Measurements from ENCODE around the gene CAMK2G. TPM values are rescaled to one million over a fixed set of nuclear protein-coding genes. Genes with fewer than 3 reads are reported as not detected.
"Not testable (repeated sequence)": the region's sequence is repeated elsewhere in the genome, so short reads cannot be mapped to it uniquely, and the experiment has no call there.

CAMK2G gene
- polyA plus RNA-seq, 1 of the 3 experiments (the other 2 are of a cell fraction), result 41.4 TPM

GRCh38 chr10:73920089-73920488, 45.7 kb upstream of the CAMK2G start:
- no peaks in the 10 kb centered on the region for H3K9me3 ChIP-seq
- no peak overlapping the region for H3K9ac ChIP-seq
- POLR2A ChIA-PET, result interaction anchor here (0.7 kb wide), 1 partner anchor 10 kb away, joined by 3 read pairs; the partner anchor contains the start of gene PLAU
- H3F3A ChIP-seq (replicated peaks; ENCODE audit: insufficient read depth), result peaks cover 7% of the 10 kb centered on the region
- DNase-seq, result peak; percentile 64
- H3K79me2 ChIP-seq (ENCODE audit: insufficient read depth), result no peaks in the 10 kb centered on the region
- H3K4me2 ChIP-seq, result no peak overlapping the region
- H2AFZ ChIP-seq (ENCODE audit: low read depth), result peak overlapping the region; percentile 75
- H3K27ac ChIP-seq (ENCODE audit: low read depth in 2 of 2, low read length in 1 of 2), result peak overlapping the region; percentile 21 to 51; a peak in 2 of 4 replicates
- peaks cover 4 to 10% of the 10 kb centered on the region in 2 experiments; a peak in 1 of 4 replicates for H3K4me1 ChIP-seq (ENCODE audit: control insufficient read depth in 1 of 2, insufficient read depth in 2 of 2, low read depth in 1 of 2, low read length in 1 of 2)
- CTCF ChIA-PET, result interaction anchor here (0.9 to 1.3 kb wide), 5 partner anchors 19 to 70 kb away, joined by 3 to 5 read pairs (median 3); no protein-coding TSS in a partner anchor
- H3K27me3 ChIP-seq (ENCODE audit: insufficient read depth), result no peaks in the 10 kb centered on the region
- no peaks in the 10 kb centered on the region for H4K20me1 ChIP-seq (ENCODE audit: insufficient read depth)
- WGBS (ENCODE audit: low lambda C conversion rate), result 69% methylated on average over 4 of the region's 4 CpGs
- H3K9me2 ChIP-seq, result no peaks in the 10 kb centered on the region
- H3K36me3 ChIP-seq (replicated peaks in 1 of 2; ENCODE audit: control insufficient read depth in 1 of 2, insufficient read depth in 2 of 2, low read length in 1 of 2), result peaks cover 4 to 9% of the 10 kb centered on the region in 2 experiments
- TF ChIP-seq GABPA (IDR thresholded peaks at IDR 0.05; ENCODE audit: low read depth) (no peak), EP300 (IDR thresholded peaks at IDR 0.05; ENCODE audit: borderline replicate concordance in 1 of 2, low read depth in 1 of 2, low read length in 1 of 2) (peak in 1 of 2 experiments; percentile 11; a peak in 1 of 4 replicates)
- no peak overlapping the region for H3K4me3 ChIP-seq (ENCODE audit: low read depth in 2 of 2, low read length in 1 of 2)

- not testable (repeated sequence) for H3K27ac ChIP-seq (ENCODE audit: low read depth in 2 of 2, low read length in 1 of 2); H3K9ac ChIP-seq
- peak overlapping the region; percentile 75 for H2AFZ ChIP-seq (ENCODE audit: low read depth)
Measured at GRCh38 chr10:73919481-73919880, 45.1 kb upstream of the CAMK2G start.

GRCh38 chr10:73917566-73918305, 43.4 kb upstream of the CAMK2G start:
- Histone ChIP-seq H3F3A (replicated peaks; ENCODE audit: insufficient read depth) (peaks cover 4% of the 10 kb centered on the region), H3K9ac (no peak overlapping the region), H3K27me3 (ENCODE audit: insufficient read depth) (no peaks in the 10 kb centered on the region), H3K4me3 (ENCODE audit: low read depth in 2 of 2, low read length in 1 of 2) (no peak overlapping the region), H3K36me3 (replicated peaks in 1 of 2; ENCODE audit: control insufficient read depth in 1 of 2, insufficient read depth in 2 of 2, low read length in 1 of 2) (peaks cover 4 to 26% of the 10 kb centered on the region in 2 experiments), H3K9me2 (no peaks in the 10 kb centered on the region), H2AFZ (ENCODE audit: low read depth) (no peak overlapping the region), H4K20me1 (ENCODE audit: insufficient read depth) (no peaks in the 10 kb centered on the region), H3K27ac (ENCODE audit: low read depth in 2 of 2, low read length in 1 of 2) (no peak overlapping the region), H3K4me1 (ENCODE audit: control insufficient read depth in 1 of 2, insufficient read depth in 2 of 2, low read depth in 1 of 2, low read length in 1 of 2) (peaks cover 4 to 5% of the 10 kb centered on the region in 2 experiments; a peak in 1 of 4 replicates), H3K79me2 (ENCODE audit: insufficient read depth) (no peaks in the 10 kb centered on the region), H3K4me2 (no peak overlapping the region), H3K9me3 (no peaks in the 10 kb centered on the region)
- TF ChIP-seq USF2 (IDR thresholded peaks at IDR 0.05; ENCODE audit: borderline replicate concordance, low read depth, low read length), result no peak
- TF ChIP-seq FOSL2 (IDR thresholded peaks at IDR 0.05; ENCODE audit: borderline replicate concordance, low read depth), result no peak
- no peak for TF ChIP-seq POLR2AphosphoS5 (IDR thresholded peaks at IDR 0.05; ENCODE audit: low read depth, low read length)
- TF ChIP-seq TCF12 (IDR thresholded peaks at IDR 0.05), result no peak
- no peak for TF ChIP-seq GABPA (IDR thresholded peaks at IDR 0.05; ENCODE audit: low read depth)
- TF ChIP-seq EZH2phosphoT487 (IDR thresholded peaks at IDR 0.05; ENCODE audit: borderline replicate concordance, low read depth), result no peak
- TF ChIP-seq EP300 (IDR thresholded peaks at IDR 0.05; ENCODE audit: borderline replicate concordance in 1 of 2, low read depth in 1 of 2, low read length in 1 of 2), result no peak
- no peak for TF ChIP-seq RAD21 (IDR thresholded peaks at IDR 0.05; ENCODE audit: low read length)
- no peak for TF ChIP-seq NRF1 (IDR thresholded peaks at IDR 0.05; ENCODE audit: low read depth, low read length)
- DNase-seq, result no peak
- WGBS (ENCODE audit: low lambda C conversion rate), result 96% methylated on average over 3 of the region's 3 CpGs
- ChIA-PET CTCF (interaction anchor here (0.7 to 3.4 kb wide), 3 partner anchors 22 to 164 kb away, joined by 3 to 18 read pairs (median 3); no protein-coding TSS in a partner anchor), POLR2A (interaction anchor here (0.6 kb wide), 1 partner anchor 9 kb away, joined by 3 read pairs; no protein-coding TSS in a partner anchor)

More at GRCh38 chr10:73919481-73919880, 45.1 kb upstream of the CAMK2G start:
- H3K4me1 ChIP-seq (ENCODE audit: control insufficient read depth in 1 of 2, insufficient read depth in 2 of 2, low read depth in 1 of 2, low read length in 1 of 2); H3K9me2 ChIP-seq; H3K9me3 ChIP-seq; H4K20me1 ChIP-seq (ENCODE audit: insufficient read depth); H3K27me3 ChIP-seq (ENCODE audit: insufficient read depth); POLR2A ChIA-PET; H3K4me2 ChIP-seq; H3K79me2 ChIP-seq (ENCODE audit: insufficient read depth); H3F3A ChIP-seq (replicated peaks; ENCODE audit: insufficient read depth); DNase-seq; H3K4me3 ChIP-seq (ENCODE audit: low read depth in 2 of 2, low read length in 1 of 2): not testable (repeated sequence)
- 96% methylated on average over 8 of the region's 8 CpGs for WGBS (ENCODE audit: low lambda C conversion rate)
- H3K36me3 ChIP-seq (replicated peaks in 1 of 2; ENCODE audit: control insufficient read depth in 1 of 2, insufficient read depth in 2 of 2, low read length in 1 of 2), result peaks cover 4 to 14% of the 10 kb centered on the region in 2 experiments
- CTCF ChIA-PET, result interaction anchor here (0.9 to 1.1 kb wide), 3 partner anchors 21 to 70 kb away, joined by 3 to 5 read pairs (median 3); no protein-coding TSS in a partner anchor
